Stimulated activated CD4-positive, alpha-beta T cell treated with anti-CD3 and anti-CD28 coated beads, Interleukin-1b, Interleukin-23, amount 100 ng/mL, for 24 hours (primary cell): ENCODE measurements around the gene SERPINB6.
"Not testable (repeated sequence)": the region's sequence is repeated elsewhere in the genome, so short reads cannot be mapped to it uniquely, and the experiment has no call there.

Source experiments
- DNase-seq, 4 experiments: peaks; one replicate each; pipeline ENCODE4 v3.0.0-alpha.2; 2020; ENCODE audit warnings: low read depth in 4 of 4, low spot score in 1 of 4

SERPINB6 gene

DNA sequence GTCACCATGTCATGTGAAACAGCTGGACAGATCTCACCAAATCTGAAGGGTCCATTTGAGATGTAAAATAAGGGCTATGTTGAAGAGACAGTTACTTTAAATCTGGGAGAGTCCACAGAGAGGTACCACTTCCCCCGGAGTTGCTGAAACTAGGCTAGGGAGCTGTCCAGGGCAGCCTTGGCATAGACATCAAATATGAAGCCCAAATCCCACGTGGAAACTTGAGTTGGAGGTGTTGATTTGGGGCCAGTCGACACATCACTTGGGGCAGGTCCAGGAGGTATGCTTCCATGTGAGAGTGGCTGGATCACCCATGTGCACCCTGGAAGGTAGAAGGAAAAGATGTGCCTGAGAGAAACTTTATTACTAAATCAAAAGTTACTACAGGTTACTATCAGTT is 56.2 kb downstream of the SERPINB6 start:
- no peak for DNase-seq

DNA sequence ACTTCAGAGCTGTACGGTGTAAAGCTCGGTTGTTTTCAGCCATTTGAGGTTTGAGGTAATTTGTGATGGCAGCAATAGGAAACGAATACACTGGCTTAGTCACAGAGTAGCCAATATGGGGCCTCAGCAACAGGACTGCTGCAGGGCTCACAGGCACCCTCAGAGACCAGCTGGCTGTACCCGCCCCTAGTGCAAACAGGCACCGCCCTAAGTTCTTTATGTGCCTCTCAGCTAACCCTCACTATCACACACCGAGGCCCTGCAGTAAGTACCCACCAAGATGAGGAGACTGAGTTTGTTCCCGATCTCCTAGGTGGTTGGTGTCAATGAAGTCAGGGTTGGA is 57.1 kb downstream of the SERPINB6 start:
- no peak for DNase-seq

DNA sequence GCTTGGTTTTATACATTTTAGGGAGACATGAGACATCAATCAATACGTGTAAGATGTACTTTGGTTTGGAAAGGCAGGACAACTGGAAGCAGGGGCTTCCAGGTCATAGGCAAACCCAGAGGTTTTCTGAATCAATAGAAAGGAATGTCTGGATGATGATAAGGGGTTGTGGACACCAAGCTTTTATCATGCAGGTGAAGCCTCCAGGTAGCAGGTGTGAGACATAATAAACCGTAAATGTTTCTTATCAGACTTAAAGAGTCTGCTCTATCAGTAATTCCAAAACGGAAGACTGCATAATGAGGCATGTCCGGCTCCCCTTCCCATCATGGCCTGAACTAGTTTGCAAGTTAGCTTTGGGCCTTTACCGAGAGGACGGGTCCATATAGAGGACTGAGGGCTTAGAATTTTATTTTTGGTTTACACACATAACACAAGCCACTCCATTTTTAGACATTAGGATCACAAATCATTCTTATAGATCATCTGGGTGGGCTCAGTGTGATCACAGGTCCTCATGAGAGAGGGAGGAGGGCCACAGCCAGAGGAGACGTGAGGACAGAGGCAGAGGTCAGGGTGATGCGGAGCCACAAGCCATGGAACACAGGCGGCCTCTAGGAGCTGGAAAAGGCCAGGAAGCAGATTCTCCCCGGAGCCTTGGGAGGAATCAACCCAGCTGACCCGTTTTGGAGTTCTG is 57.6 kb downstream of the SERPINB6 start:
- no peak for DNase-seq

DNA sequence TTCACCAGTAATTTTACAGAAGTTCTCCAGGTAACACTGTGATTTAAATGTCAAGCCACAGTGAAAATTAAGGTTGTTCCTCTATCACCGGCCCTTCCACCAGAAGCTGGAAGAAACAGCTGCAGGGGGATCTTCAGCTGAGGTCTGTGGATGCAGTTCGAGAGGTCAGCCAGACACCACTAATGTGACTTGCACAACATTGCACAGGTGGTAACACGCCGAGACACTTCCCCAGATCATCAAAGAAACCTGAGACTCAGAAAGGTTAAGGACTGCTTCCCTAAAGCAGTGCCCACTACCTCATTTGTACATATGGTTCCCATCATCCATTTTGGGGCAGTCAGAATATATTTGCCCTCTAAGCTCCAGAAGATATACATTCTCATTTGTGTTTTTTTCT is 60.2 kb downstream of the SERPINB6 start:
- no peak for DNase-seq

DNA sequence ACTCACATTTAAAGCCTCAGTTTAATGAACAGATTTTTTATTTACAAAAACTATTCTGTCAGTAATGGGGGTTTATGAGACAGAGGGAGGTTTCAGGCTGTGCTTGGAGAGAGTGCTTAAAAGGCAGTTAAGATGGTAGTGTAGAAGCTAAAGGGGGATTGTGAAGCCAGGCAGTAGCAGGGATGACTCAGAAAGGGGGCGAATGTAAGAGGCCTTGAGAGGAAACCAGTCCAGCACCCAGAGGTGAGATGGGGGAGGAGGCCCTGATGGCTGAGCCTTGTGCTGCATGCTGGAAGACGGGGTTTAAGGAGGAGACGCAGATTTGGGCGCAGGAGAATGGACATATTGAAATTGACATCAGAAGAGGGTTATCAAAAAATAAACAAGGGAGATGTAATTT is 61.6 kb downstream of the SERPINB6 start:
- DNase-seq, result no peak

DNA sequence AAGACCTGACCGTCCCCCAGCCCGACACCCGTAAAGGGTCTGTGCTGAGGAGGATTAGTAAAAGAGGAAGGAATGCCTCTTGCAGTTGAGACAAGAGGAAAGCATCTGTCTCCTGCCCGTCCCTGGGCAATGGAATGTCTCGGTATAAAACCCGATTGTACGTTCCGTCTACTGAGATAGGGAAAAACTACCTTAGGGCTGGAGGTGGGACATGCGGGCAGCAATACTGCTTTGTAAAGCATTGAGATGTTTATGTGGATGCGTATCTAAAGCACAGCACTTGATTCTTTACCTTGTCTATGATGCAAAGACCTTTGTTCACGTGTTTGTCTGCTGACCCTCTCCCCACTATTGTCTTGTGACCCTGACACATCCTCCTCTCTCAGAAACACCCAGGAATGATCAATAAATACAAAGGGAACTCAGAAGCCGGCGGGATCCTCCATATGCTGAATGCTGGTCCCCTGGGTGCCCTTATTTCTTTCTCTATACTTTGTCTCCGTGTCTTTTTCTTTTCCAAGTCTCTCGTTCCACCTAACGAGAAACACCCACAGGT is 62.2 kb downstream of the SERPINB6 start:
- not testable (repeated sequence) for DNase-seq

DNA sequence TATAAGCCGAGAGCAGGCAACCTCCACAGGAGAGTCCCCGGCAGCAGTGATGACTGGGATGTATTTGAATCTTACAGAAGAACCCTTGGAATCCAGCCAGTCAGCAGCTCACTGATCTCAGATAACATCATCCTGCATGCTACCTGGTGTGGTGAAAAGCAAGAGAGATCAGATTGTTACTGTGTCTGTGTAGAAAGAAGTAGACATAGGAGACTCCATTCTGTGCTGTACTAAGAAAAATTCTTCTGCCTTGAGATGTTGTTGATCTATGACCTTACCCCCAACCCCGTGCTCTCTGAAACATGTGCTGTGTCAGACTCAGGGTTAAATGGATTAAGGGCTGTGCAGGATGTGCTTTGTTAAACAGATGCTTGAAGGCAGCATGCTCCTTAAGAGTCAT is 62.9 kb downstream of the SERPINB6 start:
- not testable (repeated sequence) for DNase-seq

DNA sequence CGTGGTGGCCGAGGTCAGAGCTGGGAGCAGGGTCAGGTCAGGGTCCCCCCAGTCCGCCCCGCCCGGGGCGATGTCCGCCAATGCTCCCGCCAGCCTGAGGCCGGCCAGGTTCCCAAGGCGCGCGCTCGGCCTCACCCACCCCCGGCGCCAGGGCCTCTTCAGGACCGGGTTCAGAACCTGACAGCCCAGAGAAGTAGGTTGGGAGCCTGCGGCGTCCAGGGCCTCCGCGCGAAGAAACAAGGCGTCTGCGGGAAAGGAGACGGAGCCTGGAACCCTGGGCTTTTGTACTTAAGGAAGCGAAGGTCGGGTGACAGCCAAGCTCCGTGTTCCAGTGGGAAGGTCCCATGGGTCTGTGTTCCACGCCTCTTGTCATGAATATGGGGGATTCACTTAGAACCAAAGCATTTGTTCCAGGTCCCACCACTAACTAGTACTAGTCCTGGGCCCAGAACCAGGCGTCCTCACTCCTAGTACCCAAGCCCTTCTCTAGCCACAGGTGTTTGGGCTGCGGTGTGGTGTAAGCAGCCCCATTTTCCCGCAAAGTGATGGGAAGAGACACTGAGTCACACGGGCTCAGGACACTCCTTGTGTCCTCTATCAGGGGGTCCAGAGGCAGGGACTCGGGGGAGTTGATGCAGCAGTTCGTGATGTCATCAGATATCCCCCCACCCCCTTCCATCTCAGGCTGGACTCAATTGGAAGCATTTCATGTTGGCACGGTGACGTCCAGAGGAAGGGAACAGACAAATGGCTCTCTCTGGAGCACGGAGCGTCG is 67.8 kb downstream of the SERPINB6 start:
- DNase-seq, result not testable (repeated sequence)

DNA sequence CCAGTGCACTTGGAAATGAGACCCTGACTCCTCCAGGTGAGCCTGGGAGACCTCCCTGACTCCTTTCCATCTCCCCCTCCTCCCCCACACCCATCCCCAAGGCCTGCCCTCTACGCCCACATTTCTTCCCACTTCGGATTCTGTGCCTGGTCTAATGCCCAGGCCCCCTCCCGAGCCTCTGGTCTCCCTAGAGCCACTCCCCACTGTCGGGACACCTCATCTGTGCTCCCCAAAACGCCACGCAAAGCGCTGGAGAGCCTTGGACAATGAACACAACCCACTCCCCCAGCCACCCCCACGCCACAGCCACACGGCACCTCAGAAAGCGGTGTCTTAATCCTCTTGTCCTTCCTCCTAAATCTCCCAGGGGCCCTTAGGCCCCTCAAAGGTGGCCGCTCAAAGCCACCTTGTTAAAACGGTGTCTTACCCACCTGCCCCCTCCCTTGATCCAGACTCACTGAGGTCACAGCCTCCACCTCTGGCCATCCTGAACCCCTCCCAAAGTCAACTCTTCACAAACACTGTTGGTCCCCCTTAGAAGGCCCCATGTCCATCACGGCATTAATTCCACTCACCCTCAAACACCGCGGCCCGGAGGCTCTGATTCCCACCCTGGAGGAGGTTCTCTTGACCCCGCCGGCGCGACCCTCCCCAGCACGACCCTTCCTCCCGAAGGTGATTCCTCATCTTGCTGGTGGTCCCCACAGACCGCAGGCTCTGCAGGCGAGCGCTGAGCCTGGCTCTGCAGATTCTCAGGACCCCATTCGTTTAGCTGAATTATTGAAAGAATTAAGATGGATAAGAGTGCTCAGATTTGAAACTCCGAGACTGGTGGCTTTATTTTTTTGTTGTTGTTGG is 69.5 kb downstream of the SERPINB6 start:
- not testable (repeated sequence) for DNase-seq

DNA sequence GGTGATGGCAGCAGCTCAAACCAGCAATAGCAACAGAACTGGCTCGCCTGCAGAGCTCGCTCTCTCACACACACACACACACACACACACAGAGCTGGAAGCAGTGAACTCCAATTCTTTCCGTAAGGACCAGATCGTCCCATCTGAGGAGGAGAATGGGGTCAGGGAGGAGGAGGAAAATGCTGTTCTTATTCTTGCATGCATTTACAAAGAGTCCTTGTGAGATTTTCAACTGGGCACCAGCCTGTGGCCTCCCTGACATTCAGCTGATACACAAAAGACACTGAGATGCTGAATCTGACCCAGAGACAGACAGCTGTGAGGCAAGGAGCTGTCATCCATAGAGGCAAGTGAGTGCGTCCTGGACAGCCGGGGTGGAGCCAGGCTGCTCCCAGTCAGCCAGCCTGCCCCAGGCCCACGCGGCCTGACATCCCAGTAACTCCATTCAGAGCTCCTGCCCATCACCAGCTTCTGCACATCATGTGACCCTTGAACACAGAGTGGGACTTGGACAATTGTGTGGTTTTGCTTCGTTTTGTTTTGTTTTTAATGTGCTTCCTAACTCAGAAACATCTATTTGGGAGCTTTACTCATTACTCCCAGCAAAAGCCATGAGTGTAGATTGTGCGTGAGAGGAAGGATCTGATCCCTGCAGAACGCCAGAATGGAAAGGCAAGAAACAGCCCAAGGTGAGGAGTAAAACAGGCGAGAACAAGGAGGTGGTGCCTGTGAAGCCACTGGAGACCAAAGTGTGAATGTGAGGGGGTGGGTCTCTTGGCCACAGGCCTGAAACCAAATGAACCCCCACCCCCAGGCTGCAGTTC is 70.3 kb downstream of the SERPINB6 start:
- DNase-seq, result no peak

DNA sequence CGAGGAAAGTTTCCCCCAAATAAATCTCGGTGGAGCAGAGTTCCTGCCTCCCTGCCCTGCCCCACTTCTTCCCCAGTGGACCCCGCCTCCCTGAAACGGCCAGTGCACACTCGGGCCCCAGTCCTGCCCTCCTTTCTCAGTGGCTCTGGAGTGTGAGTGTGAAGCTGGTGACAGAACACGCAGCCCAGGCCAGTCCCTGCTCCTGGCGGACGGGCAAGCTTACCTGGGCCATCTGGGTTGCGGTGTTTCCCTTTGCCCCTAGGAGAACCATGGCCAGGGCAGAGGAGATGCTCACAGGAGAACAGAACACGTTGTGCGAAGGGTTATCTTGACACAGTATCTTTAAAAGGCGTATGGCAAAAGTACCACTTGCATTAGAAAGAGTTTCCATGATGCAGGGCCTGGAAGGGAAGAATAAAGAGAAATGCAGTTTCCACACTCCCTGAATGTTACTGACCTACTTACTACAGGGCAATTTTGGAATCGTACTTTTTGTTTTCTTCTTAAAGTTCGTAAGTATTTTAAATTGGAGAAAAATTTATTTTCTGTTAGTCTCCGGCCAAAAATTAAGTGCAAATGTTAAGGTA is 71.1 kb downstream of the SERPINB6 start:
- no peak for DNase-seq

DNA sequence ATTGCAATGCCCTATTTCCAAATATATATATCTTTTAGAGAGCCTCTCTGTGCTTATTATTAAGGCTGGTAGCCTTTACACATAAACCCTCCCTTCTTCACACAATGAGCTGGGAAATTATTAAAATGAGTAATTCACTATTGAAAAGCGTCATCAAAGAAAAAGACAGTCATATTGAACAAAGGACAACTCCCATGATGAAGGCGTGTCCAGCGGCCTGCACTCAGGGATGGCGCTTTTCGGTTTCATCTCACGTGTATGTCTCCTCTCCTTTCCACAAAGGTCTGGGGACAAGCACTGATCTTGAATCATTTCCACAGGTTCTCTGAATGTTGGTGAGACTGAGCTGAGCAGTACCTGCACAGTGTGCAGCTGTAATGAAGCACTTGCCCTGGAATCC is 71.8 kb downstream of the SERPINB6 start:
- no peak for DNase-seq
